Ishikawa (cell line): ENCODE data around the gene PSEN1.
A peak's percentile ranks its signal among the peaks of the same experiment; 100 is the strongest.

Experiments used
- CEBPB ChIP-seq: IDR thresholded peaks from 2 replicates; pipeline ENCODE4 v1.6.1; 2012
- CREB1 ChIP-seq: IDR thresholded peaks from 2 replicates; pipeline ENCODE4 v1.6.1; 2012; ENCODE audit warnings: low read depth
- EGR1 ChIP-seq: IDR thresholded peaks from 2 replicates; pipeline ENCODE4 v1.6.1; 2012
- EP300 ChIP-seq: IDR thresholded peaks from 2 replicates; pipeline ENCODE4 v1.6.1; 2012; ENCODE audit warnings: borderline replicate concordance
- FOXM1 ChIP-seq: IDR thresholded peaks from 2 replicates; pipeline ENCODE4 v1.6.1; 2012; ENCODE audit warnings: low read depth, borderline replicate concordance
- MAX ChIP-seq: IDR thresholded peaks from 2 replicates; pipeline ENCODE4 v1.6.1; 2012
- NFIC ChIP-seq: IDR thresholded peaks from 2 replicates; pipeline ENCODE4 v1.6.1; 2012
- RAD21 ChIP-seq: IDR thresholded peaks from 2 replicates; pipeline ENCODE4 v1.6.1; 2012; ENCODE audit warnings: low read depth
- TAF1 ChIP-seq: IDR thresholded peaks from 2 replicates; pipeline ENCODE4 v1.6.1; 2012; ENCODE audit warnings: low read depth, mild to moderate bottlenecking
- TCF12 ChIP-seq: IDR thresholded peaks from 2 replicates; pipeline ENCODE4 v1.6.1; 2012; ENCODE audit warnings: low read depth
- TEAD4 ChIP-seq: IDR thresholded peaks from 2 replicates; pipeline ENCODE4 v1.6.1; 2012
- YY1 ChIP-seq: IDR thresholded peaks from 2 replicates; pipeline ENCODE4 v1.6.1; 2012; ENCODE audit warnings: low read depth
- ZBTB7A ChIP-seq: IDR thresholded peaks from 2 replicates; pipeline ENCODE4 v1.6.1; 2012; ENCODE audit warnings: low read depth
- TF ChIP-seq, protein P1 (sequence below): IDR thresholded peaks from 2 replicates; pipeline ENCODE4 v1.6.1; 2012
- TF ChIP-seq, protein P2 (sequence below): IDR thresholded peaks from 2 replicates; pipeline ENCODE4 v1.6.1; 2012; ENCODE audit warnings: low read depth, mild to moderate bottlenecking

PSEN1 gene

DNA sequence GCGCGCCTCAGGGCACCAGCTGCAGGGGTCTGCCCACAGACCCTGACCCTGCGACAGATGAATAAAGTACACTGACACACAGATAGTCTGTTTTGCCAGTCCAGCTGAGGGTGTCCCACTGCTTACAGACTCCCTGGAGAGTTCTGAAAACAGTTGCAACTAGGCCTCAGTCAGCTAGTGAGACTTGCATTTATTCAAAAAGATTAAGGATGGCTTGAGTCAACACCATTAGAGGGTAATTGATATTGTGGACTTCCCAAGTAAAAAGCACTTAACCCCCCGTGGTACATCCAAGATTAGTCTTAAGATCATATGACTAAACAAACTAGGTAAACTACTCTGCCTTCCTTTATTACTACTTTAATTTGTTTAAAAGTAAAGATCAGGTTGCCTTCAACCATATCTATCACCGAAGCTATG, 11.1 kb upstream of the PSEN1 start:
- TF ChIP-seq FOXM1 (no peak), TCF12 (no peak), TEAD4 (no peak), EGR1 (no peak), ZBTB7A (no peak), YY1 (no peak), CEBPB (no peak), RAD21 (no peak), CREB1 (no peak), MAX (no peak), TAF1 (no peak), EP300 (no peak), NFIC (no peak)
- TF ChIP-seq, protein P1, sequence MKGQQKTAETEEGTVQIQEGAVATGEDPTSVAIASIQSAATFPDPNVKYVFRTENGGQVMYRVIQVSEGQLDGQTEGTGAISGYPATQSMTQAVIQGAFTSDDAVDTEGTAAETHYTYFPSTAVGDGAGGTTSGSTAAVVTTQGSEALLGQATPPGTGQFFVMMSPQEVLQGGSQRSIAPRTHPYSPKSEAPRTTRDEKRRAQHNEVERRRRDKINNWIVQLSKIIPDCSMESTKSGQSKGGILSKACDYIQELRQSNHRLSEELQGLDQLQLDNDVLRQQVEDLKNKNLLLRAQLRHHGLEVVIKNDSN, result no peak
- TF ChIP-seq, protein P2, sequence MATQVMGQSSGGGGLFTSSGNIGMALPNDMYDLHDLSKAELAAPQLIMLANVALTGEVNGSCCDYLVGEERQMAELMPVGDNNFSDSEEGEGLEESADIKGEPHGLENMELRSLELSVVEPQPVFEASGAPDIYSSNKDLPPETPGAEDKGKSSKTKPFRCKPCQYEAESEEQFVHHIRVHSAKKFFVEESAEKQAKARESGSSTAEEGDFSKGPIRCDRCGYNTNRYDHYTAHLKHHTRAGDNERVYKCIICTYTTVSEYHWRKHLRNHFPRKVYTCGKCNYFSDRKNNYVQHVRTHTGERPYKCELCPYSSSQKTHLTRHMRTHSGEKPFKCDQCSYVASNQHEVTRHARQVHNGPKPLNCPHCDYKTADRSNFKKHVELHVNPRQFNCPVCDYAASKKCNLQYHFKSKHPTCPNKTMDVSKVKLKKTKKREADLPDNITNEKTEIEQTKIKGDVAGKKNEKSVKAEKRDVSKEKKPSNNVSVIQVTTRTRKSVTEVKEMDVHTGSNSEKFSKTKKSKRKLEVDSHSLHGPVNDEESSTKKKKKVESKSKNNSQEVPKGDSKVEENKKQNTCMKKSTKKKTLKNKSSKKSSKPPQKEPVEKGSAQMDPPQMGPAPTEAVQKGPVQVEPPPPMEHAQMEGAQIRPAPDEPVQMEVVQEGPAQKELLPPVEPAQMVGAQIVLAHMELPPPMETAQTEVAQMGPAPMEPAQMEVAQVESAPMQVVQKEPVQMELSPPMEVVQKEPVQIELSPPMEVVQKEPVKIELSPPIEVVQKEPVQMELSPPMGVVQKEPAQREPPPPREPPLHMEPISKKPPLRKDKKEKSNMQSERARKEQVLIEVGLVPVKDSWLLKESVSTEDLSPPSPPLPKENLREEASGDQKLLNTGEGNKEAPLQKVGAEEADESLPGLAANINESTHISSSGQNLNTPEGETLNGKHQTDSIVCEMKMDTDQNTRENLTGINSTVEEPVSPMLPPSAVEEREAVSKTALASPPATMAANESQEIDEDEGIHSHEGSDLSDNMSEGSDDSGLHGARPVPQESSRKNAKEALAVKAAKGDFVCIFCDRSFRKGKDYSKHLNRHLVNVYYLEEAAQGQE, result no peak

DNA sequence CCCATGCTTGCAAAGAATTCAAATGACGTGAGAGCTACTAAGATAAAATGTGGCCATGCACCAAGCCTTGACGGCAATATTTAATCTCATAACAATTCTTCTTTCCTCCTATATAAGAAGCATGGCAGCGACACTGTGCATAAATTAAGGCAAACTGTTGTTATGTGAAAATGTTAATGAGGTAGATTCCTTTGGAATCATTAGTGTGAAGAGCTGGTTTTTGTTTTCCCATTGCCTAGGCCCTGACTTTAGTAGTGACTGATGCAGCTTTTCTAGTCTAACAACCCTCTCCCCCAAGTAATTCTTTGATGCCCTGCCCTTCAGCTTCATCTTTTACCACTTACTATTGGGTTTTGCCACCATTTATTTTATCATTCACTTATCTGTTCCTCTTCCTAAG, 10.6 kb upstream of the PSEN1 start:
- TF ChIP-seq YY1 (no peak), EP300 (no peak), FOXM1 (no peak), NFIC (no peak), TEAD4 (no peak), TAF1 (no peak), MAX (no peak)
- TF ChIP-seq, protein P2, result no peak

DNA sequence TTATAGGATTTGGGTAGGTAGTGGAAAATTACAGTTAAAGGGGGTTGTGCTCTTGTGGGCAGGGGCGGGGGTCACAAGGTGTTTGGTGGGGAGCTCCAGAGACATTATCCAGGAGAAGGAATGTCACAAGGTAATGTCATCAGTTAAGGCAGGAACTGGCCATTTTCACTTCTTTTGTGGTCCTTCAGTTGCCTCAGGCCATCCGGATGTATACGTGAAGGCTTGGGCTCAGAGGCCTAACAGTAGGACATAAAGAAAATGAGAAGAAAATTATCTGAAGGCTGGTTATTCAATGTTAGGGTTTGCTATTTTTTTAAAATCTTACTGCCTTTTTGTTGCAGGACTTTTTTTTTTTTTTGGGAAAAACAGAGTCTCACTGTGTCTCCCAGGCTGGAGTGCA, 2.5 kb upstream of the PSEN1 start:
- TF ChIP-seq CEBPB, result no peak

DNA sequence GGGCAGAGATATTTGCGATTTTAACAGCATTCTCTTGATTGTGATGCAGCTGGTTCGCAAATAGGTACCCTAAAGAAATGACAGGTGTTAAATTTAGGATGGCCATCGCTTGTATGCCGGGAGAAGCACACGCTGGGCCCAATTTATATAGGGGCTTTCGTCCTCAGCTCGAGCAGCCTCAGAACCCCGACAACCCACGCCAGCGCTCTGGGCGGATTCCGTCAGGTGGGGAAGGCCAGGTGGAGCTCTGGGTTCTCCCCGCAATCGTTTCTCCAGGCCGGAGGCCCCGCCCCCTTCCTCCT, 271 bp upstream of the PSEN1 start:
- TF ChIP-seq TAF1, result no peak
- no peak for TF ChIP-seq TCF12
- TF ChIP-seq RAD21, result no peak
- TF ChIP-seq, protein P2, result no peak
- no peak for TF ChIP-seq EGR1
- no peak for TF ChIP-seq MAX
- TF ChIP-seq, protein P1, result no peak
- no peak for TF ChIP-seq EP300
- TF ChIP-seq ZBTB7A, result no peak
- no peak for TF ChIP-seq FOXM1
- no peak for TF ChIP-seq YY1
- TF ChIP-seq NFIC, result no peak
- TF ChIP-seq TEAD4, result no peak
- no peak for TF ChIP-seq CREB1
- TF ChIP-seq CEBPB, result no peak

DNA sequence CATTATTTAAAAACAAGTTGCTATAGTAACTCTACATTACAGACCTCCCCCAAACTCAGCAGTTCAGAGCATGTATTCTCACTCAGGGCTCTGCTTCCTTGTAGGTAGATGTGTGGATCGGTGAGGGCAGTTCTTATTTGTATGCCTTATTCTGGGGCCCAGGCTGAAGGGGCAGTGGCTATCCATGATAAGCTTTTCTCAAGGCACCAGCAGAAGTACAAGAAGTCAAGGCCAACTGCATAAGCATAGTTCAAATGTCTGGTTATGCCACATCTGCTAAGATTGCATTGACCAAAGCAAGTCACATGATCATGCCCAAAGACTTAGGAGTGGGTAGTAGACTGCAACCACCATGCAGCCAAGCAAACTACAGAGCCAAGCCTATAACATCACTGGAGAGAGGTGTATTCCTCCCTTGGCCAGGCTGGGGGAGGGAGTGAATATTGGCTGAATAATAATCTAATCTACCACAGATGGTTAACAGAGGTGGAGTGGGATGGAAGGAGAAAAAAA, 4.6 kb downstream of the PSEN1 start:
- TF ChIP-seq, protein P1, result 0 out of 2 replicates have a peak, but pooled peaks have one; percentile 23
- TF ChIP-seq RAD21 (no peak), MAX (no peak)
